NCI-H2107 (cell line): ENCODE measurements around the gene KCNN3.

Experiments
- DNase-seq: peaks from one replicate; lab custom pipeline; 2025; lab: John Stamatoyannopoulos, UW

The KCNN3 gene

GRCh38 chr1:154659823-154660592 lies 210.1 kb downstream of the KCNN3 start:
- DNase-seq: no peak

- no peak for DNase-seq
These were observed 212.5 kb downstream of the KCNN3 start for GRCh38 chr1:154657556-154657955.

- no peak for DNase-seq
These were observed 217.2 kb downstream of the KCNN3 start for GRCh38 chr1:154652893-154653292.
